Kidney (tissue), 14 donors: ENCODE results near the gene KLHL14. TPM values are rescaled to one million over a fixed set of nuclear protein-coding genes. Genes with fewer than 3 reads are reported as not detected.

ENCODE experiments used
- DNase-seq, 5 donors: peaks; one replicate each; pipeline ENCODE4 v3.0.0-alpha.2; 2013 to 2020
- FAIRE-seq: peaks from 2 replicates; lab custom pipeline; 2012; peaks lifted over from hg19 to GRCh38; lab: Jason Lieb, UNC
- H3K27ac ChIP-seq, 2 donors: one replicate each; pipeline ENCODE4 v1.7.0; 2013; ENCODE audit warnings: low read depth in 2 of 2, low read length in 2 of 2, inconsistent platforms in 1 of 2
- H3K27me3 ChIP-seq: one replicate; pipeline ENCODE4 v1.7.1; 2013; ENCODE audit warnings: low read length, inconsistent platforms; ENCODE audit not compliant: control insufficient read depth, insufficient read depth
- H3K36me3 ChIP-seq, 3 donors: one replicate each; pipeline versions ENCODE4 v1.7.0 to v1.7.1; 2013; ENCODE audit warnings: low read length in 3 of 3, control low read depth in 1 of 3, inconsistent platforms in 1 of 3; ENCODE audit not compliant: insufficient read depth in 3 of 3, control insufficient read depth in 2 of 3
- H3K4me1 ChIP-seq, 3 donors: one replicate each; pipeline versions ENCODE4 v1.7.0 to v1.7.1; 2013; ENCODE audit warnings: low read length in 3 of 3, inconsistent platforms in 1 of 3, low read depth in 1 of 3; ENCODE audit not compliant: control insufficient read depth in 2 of 3, insufficient read depth in 2 of 3
- H3K4me3 ChIP-seq, 3 donors: one replicate each; pipeline versions ENCODE4 v1.7.0 to v1.8.1; 2013; ENCODE audit warnings: low read length in 3 of 3, control low read depth in 1 of 3, inconsistent platforms in 1 of 3
- H3K9ac ChIP-seq, 3 donors: one replicate each; pipeline versions ENCODE4 v1.7.0 to v1.7.1; 2013; ENCODE audit warnings: low read length in 3 of 3, control low read depth in 1 of 3, inconsistent platforms in 1 of 3
- H3K9me3 ChIP-seq, 3 donors: one replicate each; pipeline versions ENCODE4 v1.7.0 to v1.7.1; 2013; ENCODE audit warnings: low read length in 3 of 3, control low read depth in 1 of 3, inconsistent platforms in 1 of 3; ENCODE audit not compliant: control insufficient read depth in 2 of 3, insufficient read depth in 1 of 3
- CTCF ChIP-seq: IDR thresholded peaks from 3 replicates; pipeline ENCODE4 v1.5.1; 2012; ENCODE audit warnings: mild to moderate bottlenecking, moderate library complexity, borderline replicate concordance; ENCODE audit not compliant: insufficient read depth; ENCODE audit errors: extremely low read depth
- intact Hi-C: fragments of 100-400 bp; cut with DNase I; formaldehyde crosslinking; loops from one replicate; pipeline ENCODE4 v1.11.1; 2022
- polyA plus RNA-seq: library from polyadenylated mRNA; stranded (reverse); fragments of 350-450 nt; fragmentation: Illumina TruSeq; extraction: RNeasy Lipid Tissue Mini Kit (QIAGEN cat#74804); gene quantifications from one replicate; pipeline ENCODE4 v1.2.3, GENCODE V29; 2014; ENCODE audit warnings: low read depth, low replicate concordance; ENCODE audit not compliant: insufficient read depth
- total RNA-seq: library from RNA; stranded (reverse); fragmentation: NEBNext Ultra II Directional; extraction: Animal tissue kit (Norgen Biotek cat#: 25700); gene quantifications from one replicate; pipeline ENCODE4 v1.2.1, GENCODE V29; 2021
- donor health status: control.
- donor health status: control.
- donor health status: control.
- donor health status: control.
- donor health status: control.
- donor health status: DM: yes; HTN: yes; CAD: no.
- donor health status: Normal renal cell carcinoma (clear cell type).

KLHL14 gene
- total and polyA plus RNA-seq, 2 donors from 2014 or later = 3.7 to 15.4 TPM

- FAIRE-seq = no peak
- intact Hi-C loops = no loop called here
These were observed 77.3 kb downstream of the KLHL14 start for GRCh38 chr18:32695534-32695933.

GRCh38 chr18:32688821-32689220 lies 84.0 kb downstream of the KLHL14 start:
- no peak for FAIRE-seq

More at GRCh38 chr18:32695534-32695933, 77.3 kb downstream of the KLHL14 start:
- no peak for TF ChIP-seq CTCF
- H3K9ac ChIP-seq = no peak overlapping the region
- no peaks in the 10 kb centered on the region for H3K4me1 ChIP-seq
- H3K36me3 ChIP-seq = no peaks in the 10 kb centered on the region
- no peaks in the 10 kb centered on the region for H3K27me3 ChIP-seq
- DNase-seq = no peak
- H3K27ac ChIP-seq = no peak overlapping the region
- H3K9me3 ChIP-seq = no peaks in the 10 kb centered on the region
- H3K4me3 ChIP-seq = no peak overlapping the region

GRCh38 chr18:32684940-32685339 lies 87.9 kb downstream of the KLHL14 start:
- Histone ChIP-seq H3K36me3 (no peaks in the 10 kb centered on the region), H3K4me1 (no peaks in the 10 kb centered on the region), H3K4me3 (no peak overlapping the region), H3K9ac (no peak overlapping the region), H3K27me3 (no peaks in the 10 kb centered on the region), H3K27ac (no peak overlapping the region), H3K9me3 (no peaks in the 10 kb centered on the region)
- no peak for TF ChIP-seq CTCF
- intact Hi-C loops = no loop called here
- FAIRE-seq (no peak), DNase-seq (peak in 1 of 5 donors; percentile 52)

More at GRCh38 chr18:32688821-32689220, 84.0 kb downstream of the KLHL14 start:
- H3K27me3 ChIP-seq = no peaks in the 10 kb centered on the region
- H3K36me3 ChIP-seq = no peaks in the 10 kb centered on the region
- intact Hi-C loops = no loop called here
- no peak for TF ChIP-seq CTCF
- H3K9me3 ChIP-seq = no peaks in the 10 kb centered on the region
- DNase-seq = no peak
- no peak overlapping the region for H3K4me3 ChIP-seq
- H3K4me1 ChIP-seq = no peaks in the 10 kb centered on the region
- H3K27ac ChIP-seq = no peak overlapping the region
- no peak overlapping the region for H3K9ac ChIP-seq

- Histone ChIP-seq H3K36me3 (no peaks in the 10 kb centered on the region), H3K9ac (no peak overlapping the region), H3K27ac (no peak overlapping the region), H3K9me3 (no peaks in the 10 kb centered on the region), H3K27me3 (no peaks in the 10 kb centered on the region), H3K4me1 (no peaks in the 10 kb centered on the region), H3K4me3 (no peak overlapping the region)
- DNase-seq = no peak
- intact Hi-C loops = no loop called here
- TF ChIP-seq CTCF = no peak
- FAIRE-seq = no peak
These were observed 88.7 kb downstream of the KLHL14 start for GRCh38 chr18:32684096-32684495.
